SKM-1 treated with dmso at 0.1 percent for 144 hours (cell line): ENCODE measurements around the gene SNN.

Experiments used
- DNase-seq: peaks from one replicate; lab custom pipeline; 2025; ENCODE audit not compliant: unreplicated experiment; lab: John Stamatoyannopoulos, UW

Gene SNN

GRCh38 chr16:11635113-11635652 lies 33.1 kb upstream of the SNN start:
- no peak for DNase-seq

GRCh38 chr16:11635679-11636171 lies 32.5 kb upstream of the SNN start:
- DNase-seq, result no peak

- DNase-seq, result no peak
These were observed 32.0 kb upstream of the SNN start for GRCh38 chr16:11636172-11636721.

GRCh38 chr16:11637320-11637719 lies 30.9 kb upstream of the SNN start:
- no peak for DNase-seq

- no peak for DNase-seq
These were observed 30.1 kb upstream of the SNN start for GRCh38 chr16:11638140-11638539.

GRCh38 chr16:11639008-11639562 lies 29.2 kb upstream of the SNN start:
- no peak for DNase-seq

GRCh38 chr16:11639925-11640899 lies 28.0 kb upstream of the SNN start:
- DNase-seq, result peak; percentile 96

GRCh38 chr16:11640987-11641817 lies 27.1 kb upstream of the SNN start:
- DNase-seq, result peak; percentile 74

GRCh38 chr16:11642765-11643116 lies 25.5 kb upstream of the SNN start:
- no peak for DNase-seq

- no peak for DNase-seq
These were observed 19.0 kb upstream of the SNN start for GRCh38 chr16:11649276-11649675.

- DNase-seq, result no peak
These were observed 17.3 kb upstream of the SNN start for GRCh38 chr16:11650641-11651591.

- DNase-seq, result no peak
These were observed 16.5 kb upstream of the SNN start for GRCh38 chr16:11651796-11652195.

- no peak for DNase-seq
These were observed 12.6 kb upstream of the SNN start for GRCh38 chr16:11655655-11656054.

- no peak for DNase-seq
These were observed 10.7 kb upstream of the SNN start for GRCh38 chr16:11657556-11657955.

GRCh38 chr16:11658896-11659708 lies 9.2 kb upstream of the SNN start:
- DNase-seq, result no peak

GRCh38 chr16:11660565-11660964 lies 7.7 kb upstream of the SNN start:
- no peak for DNase-seq

GRCh38 chr16:11662582-11662981 lies 5.7 kb upstream of the SNN start:
- no peak for DNase-seq

GRCh38 chr16:11665071-11665491 lies 3.2 kb upstream of the SNN start:
- DNase-seq, result no peak
